Erythroblast (primary cell): Measurements from ENCODE around the gene IFT81.

ENCODE experiments used
- GATA1 ChIP-seq: IDR thresholded peaks from 2 replicates; pipeline ENCODE4 v1.6.1; 2011; ENCODE audit warnings: low read depth, mild to moderate bottlenecking, control low read depth, low read length, moderate library complexity
- POLR2A ChIP-seq: IDR thresholded peaks from 2 replicates; pipeline ENCODE4 v1.6.1; 2011; ENCODE audit warnings: mild to moderate bottlenecking, low read length

DNA sequence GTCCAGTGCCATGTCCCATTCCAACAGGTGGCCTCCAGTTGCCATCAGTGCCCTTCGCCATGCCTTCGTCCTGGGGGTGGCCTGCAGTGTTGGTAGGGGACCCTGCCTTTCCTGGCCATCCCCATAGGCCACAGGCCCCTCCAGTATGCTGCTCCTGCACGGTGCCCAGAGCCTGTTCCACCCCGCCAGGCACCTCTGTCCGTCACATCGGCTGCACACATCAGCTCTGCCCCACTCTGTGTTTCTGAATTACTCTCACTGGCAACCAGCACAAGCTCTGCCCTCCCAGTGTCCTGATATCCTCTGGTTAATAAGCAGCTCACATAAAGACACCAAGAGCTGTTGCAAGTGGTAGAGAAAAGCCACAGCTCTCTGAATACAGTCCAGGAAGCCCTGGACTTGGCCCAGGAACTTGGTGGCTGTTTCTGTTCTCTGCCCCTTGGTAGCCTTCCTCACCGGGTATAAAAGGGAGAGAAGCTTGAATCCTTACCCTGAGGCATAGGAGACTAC lies 125.6 kb downstream of the IFT81 start:
- TF ChIP-seq POLR2A: no peak
- no peak for TF ChIP-seq GATA1
